Keratinocyte (primary cell): ENCODE results near the gene NPLOC4.

Experiments
- CTCF ChIP-seq, 3 experiments: IDR thresholded peaks in 1 of 3; conservative IDR thresholded peaks in 1 of 3; optimal IDR thresholded peaks in 1 of 3; 2 replicates in 2 of 3; 3 replicates in 1 of 3; pipeline versions ENCODE3 to v1.5.1; 2011; ENCODE audit warnings: low read length in 3 of 3, mild to moderate bottlenecking in 3 of 3, moderate library complexity in 2 of 3, control low read depth in 1 of 3, inconsistent platforms in 1 of 3; ENCODE audit not compliant: insufficient read depth in 2 of 3; ENCODE audit errors: extremely low read depth in 1 of 3
- EZH2 ChIP-seq: IDR thresholded peaks from one replicate; pipeline ENCODE4 v1.6.1; 2012; ENCODE audit warnings: inconsistent platforms, mild to moderate bottlenecking, low read length, moderate library complexity

DNA sequence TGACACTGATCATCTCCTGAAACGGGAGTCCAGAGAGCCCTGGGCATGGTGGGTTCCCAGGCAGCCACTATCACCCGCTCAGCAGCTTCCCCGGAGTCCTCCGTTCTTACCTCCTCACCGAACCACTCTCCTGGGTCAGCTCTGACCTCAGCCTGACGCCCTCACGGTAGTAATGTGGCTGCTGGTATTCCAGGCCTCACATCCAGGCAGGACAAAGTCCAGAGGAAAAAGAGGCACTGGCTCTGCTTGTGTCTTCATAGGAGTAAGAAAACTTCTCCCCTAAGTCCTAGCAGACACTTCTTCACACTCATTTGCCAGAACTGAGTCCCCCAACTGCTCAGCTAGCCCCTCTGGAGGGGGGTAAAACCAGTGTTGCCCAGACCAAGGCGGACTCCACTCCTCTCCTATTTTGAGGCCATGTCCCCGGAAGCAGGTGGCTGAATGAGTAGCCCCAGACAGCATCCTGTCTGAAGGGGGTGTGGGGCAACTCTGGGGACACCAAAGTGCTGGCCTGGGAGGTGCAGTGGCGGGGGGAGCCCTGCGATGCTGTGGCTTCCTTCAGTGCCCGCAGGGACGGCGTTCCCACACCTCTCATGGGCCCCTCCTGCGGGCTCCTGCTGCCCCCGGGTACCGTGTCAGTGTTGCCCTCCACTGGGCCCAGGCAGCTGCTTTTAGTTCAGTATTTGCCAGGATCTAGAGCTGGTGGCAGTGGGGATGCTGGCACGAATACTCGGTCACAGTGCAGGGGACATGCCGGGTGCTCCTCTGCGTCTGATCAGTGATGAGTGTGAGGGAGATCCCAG lies 103.4 kb downstream of the NPLOC4 start:
- TF ChIP-seq CTCF (optimal IDR thresholded peaks at IDR 0.05 in 1 of 3, IDR thresholded peaks at IDR 0.05 in 1 of 3, conservative IDR thresholded peaks at IDR 0.05 in 1 of 3; ENCODE audit: extremely low read depth in 1 of 3, insufficient read depth in 2 of 3, low read length in 3 of 3): no peak
- TF ChIP-seq EZH2: no peak
